Fibroblast of skin of right quadriceps (primary cell): Measurements from ENCODE around the gene SEZ6L.

ENCODE experiments used
- DNase-seq: peaks from one replicate; pipeline ENCODE4 v3.0.0-alpha.2; 2013

Gene SEZ6L

DNA sequence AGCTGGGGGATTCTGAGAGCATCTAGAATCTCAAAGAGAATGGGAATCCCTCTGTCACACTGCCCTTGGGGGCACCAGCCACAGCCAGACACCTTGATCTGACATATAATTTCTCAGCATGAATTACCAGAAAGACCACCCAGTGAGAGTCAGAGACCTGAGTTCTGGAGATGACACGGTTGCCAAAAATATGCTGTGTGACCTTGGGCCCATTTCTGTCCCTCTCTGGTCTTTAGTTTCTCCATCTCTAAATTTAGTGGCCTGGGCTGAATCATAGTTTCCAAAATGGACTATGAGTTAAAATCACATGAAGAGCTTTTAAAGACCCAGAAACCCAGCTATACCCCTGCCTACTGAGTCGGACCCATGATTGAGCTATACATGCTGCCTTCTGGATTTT lies 15.9 kb downstream of the SEZ6L start:
- no peak for DNase-seq

DNA sequence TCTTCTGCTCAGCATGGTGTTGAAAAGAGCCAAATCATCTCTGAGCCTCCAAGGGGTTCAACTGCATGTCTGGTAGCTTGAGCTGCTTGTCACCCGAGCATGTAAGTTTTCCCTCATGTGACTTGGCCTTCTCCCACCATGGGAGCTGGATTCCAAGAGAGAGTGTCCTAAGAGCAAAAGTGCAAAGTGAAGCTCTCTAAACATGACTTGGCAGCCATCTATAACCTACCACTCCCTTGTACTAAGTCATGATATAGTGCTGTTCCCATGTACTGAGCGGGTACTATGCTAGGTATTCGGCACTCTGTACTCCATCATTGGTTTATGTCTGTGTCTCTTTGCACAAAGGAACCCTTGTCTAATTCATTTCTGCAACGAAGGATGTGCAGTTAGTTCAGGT lies 19.1 kb downstream of the SEZ6L start:
- no peak for DNase-seq

DNA sequence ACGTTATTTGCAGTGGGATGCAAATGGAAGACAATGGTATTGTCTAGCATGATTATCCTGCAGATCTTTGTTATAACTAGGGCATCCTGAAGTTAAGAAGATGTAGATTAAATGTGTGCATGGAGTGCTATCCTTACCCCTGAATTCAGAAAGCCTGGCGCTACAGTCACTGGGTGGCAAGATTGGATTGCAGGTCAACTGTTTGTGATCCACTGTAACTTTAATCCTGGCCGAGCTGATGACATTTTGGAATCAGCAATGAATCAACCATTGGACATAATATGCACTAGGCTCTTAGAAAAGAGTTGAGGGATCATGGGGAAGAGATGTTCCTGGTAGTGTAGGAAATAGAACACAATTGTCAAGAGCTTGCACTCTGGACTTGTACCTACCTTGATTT lies 25.1 kb downstream of the SEZ6L start:
- no peak for DNase-seq

DNA sequence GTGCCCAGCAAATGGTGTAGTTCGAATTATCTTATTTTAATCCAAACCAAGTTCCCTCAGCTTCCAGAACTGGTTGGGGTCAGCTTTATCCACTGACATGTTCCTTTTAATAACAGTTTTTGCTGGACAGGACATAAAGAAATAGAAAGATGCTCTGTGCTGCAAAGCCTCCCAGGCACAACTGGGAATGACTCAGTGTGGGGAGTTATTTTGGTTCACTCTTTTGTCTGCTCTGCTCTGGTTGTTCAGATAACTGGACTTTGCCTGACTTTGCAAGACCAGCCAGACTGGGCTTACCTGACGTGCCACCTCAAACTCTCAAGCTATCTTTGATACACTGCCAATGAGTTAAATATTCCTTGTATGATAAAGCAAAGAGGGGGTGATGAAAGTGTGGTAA lies 25.6 kb downstream of the SEZ6L start:
- no peak for DNase-seq

DNA sequence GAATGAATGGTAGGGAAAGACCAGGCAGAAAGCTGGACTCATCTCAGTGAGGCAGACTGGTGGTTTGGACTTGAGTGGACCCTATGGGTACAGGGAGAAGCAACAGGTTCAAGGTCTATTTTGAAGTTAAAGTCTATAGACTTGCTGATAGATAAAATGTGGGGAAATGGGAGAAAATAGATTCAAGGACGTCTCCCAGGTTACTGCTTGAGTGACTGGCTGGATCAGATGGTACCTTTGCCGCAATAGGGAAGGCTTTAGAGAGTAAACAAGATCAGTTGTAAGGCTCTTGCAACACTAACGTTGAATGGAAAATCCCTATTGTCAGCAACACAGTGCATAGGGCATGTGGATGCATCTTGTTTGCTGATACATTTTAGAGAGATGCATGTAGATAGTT lies 27.4 kb downstream of the SEZ6L start:
- DNase-seq, result no peak

- no peak for DNase-seq
Observed at GRCh38 chr22:26197425-26197824, 28.2 kb downstream of the SEZ6L start.

GRCh38 chr22:26199665-26200064 lies 30.4 kb downstream of the SEZ6L start:
- no peak for DNase-seq

- DNase-seq, result no peak
Observed at GRCh38 chr22:26202280-26202924, 33.1 kb downstream of the SEZ6L start.

GRCh38 chr22:26205494-26205893 lies 36.2 kb downstream of the SEZ6L start:
- no peak for DNase-seq

DNA sequence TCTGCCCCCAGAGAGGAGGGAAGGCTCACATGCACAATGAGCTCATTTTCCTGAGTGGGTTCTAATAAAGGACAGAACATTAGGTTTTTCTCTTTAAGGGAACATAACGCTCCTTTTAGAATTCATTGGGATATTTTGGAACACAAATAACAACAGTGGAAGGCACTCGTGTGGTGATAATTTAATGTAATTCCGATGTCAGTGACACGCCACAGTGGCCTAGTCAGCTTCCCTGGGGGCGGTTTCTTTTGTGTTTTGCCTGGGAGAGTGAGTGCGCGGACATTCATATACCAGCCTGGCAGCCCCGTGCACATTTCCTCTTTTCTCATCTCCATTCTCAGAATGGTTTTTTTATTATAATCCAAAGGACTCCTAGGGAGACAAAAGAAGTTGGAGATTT lies 41.1 kb downstream of the SEZ6L start:
- DNase-seq, result no peak

- DNase-seq, result no peak
Observed at GRCh38 chr22:26213826-26214225, 44.6 kb downstream of the SEZ6L start.

DNA sequence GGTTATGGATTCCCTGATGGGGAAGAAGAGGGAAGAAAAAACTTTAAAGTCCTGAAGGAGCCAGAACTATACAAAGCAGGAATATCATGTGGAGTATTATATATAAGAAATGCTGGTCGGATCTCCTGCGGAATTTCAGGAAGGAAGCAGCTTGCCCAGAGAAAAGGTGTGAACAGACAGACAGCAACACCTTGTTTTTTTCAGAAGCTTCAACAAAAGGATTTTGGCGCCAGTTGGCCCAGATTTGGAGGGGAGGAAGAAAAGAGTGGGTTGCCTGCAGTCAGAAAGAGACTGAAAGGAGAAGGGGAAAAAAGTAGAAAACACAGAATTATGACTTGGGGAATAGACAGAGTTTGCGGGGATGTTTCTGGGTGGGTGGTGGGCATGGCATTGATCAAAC lies 45.2 kb downstream of the SEZ6L start:
- no peak for DNase-seq

- no peak for DNase-seq
Observed at GRCh38 chr22:26215736-26216135, 46.5 kb downstream of the SEZ6L start.

- DNase-seq, result no peak
Observed at GRCh38 chr22:26225207-26225606, 55.9 kb downstream of the SEZ6L start.

GRCh38 chr22:26226538-26227297 lies 57.5 kb downstream of the SEZ6L start:
- DNase-seq, result no peak

DNA sequence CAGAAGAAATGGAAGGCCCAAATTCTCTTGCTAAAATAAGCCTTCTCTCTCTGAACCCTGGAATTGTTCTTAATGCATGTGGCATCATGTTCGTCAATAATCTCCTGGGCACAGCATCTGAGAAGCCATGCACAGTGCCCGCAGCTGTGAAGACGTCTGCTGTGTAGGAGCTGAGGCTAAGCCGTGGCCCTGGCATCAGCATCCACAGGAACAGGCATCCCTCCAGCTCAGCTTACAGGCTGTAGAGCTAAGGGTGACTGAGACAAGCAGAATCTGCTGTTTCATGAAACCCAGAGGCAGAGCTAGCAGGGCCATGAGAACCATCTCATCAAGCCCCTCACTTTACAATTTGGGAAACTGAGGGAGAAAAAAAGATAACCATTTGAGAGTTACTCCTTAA lies 60.6 kb downstream of the SEZ6L start:
- DNase-seq, result no peak

GRCh38 chr22:26234296-26234695 lies 65.0 kb downstream of the SEZ6L start:
- no peak for DNase-seq

GRCh38 chr22:26235792-26236487 lies 66.7 kb downstream of the SEZ6L start:
- DNase-seq, result no peak

DNA sequence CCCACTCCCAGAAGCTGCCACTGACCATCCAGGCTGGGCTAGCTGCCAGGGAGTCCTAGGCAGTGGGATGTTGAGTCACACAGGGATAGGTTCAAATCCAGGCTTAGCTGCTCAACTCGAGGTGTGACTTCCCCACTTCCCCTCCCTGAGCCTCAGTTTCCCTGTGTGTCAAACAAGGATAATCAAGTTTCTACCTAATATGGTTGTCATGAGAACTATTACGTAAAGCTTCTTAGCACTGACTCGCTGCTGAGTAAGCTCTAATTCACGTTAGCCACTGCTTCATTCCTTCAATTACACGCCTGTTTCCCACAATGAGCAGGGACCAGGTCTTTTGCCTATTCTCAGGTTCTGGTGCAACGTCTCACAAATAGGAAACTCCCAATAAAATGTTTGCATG lies 67.7 kb downstream of the SEZ6L start:
- DNase-seq, result peak; percentile 30

DNA sequence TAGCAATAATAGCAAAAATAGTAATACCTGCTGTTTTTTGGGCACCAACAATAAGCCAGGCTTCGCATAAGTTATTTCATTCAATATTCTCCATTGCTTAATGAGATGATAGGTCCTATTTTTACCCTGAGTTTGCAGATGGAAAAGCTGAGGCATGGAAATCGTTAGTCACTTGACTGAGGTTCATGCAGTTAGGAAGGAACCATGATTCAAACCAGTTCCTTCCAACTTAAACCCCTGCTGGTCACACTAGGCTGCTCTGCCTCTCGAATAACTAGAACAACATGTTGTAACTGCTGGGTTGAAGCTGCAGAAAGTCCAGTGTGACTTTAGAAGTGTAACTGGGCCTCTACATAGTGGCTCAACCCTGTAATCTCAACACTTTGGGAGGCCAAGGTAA lies 69.3 kb downstream of the SEZ6L start:
- DNase-seq, result peak; percentile 8

- DNase-seq, result no peak
Observed at GRCh38 chr22:26239581-26239980, 70.3 kb downstream of the SEZ6L start.

DNA sequence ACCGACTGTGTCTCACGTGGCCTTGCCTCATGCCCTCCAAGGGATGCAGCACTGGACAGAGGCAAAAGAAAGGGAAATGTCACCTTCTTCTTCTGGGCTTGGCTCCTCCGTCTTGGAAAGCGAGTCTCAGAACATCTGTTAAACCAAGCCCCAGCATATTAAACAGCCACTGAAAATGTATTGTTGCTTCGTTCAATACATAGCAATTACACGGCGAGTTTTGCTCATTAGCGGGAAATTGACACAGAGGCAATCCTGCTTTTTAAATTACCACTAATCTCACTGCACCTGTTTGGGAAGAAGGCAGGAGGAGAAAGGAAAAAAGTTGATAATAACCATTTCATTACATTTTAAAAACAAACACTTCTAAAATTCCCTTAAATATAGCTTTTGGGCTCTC lies 72.1 kb downstream of the SEZ6L start:
- no peak for DNase-seq

DNA sequence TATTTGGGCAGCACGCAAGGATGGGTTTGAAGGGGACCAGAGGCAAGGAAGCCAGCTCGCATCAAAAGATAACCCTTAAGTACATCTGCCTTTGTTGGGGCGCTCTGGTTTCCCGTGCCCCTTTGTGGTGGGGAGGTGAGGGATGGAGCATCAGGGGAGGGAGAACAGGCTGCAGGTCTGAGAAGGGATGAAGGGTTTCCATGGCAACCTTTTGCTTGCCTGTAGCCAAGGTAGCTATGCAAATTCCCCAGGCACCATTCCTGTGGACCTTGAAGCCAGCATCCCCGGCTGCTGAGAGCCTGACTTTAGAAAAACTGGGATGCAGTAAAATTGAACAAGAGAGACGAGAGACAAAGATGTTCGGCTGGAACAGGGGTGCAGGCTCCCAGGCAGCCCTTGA lies 75.7 kb downstream of the SEZ6L start:
- no peak for DNase-seq

DNA sequence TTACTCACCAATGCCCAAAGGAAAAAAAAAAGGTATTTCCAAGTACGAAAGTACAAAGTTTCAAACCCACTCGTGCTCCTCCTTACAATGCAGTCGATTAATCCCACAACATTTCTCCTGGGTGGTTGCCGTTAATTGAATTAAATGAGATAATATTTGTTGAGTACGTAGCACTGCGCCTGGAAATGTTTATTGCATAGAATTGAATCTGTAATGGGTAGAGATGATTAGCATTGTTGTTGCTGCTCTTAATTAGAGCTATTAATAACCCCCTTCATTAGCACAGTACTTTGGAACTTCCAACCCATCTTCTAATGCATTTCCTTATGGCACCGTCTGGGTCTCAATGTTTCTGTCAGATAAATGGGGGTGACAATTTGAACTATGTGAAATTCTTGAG lies 77.3 kb downstream of the SEZ6L start:
- no peak for DNase-seq
